ENCODE data around the gene WSB1. TPM values are rescaled to one million over a fixed set of nuclear protein-coding genes. Genes with fewer than 3 reads are reported as not detected.

Gene WSB1
- total and polyA plus RNA-seq, 9 of the 15 experiments (the other 6 are each of a cell fraction or from before 2014, with no cell fraction given) = 22.8 to 229 (median 81.1) TPM

DNA sequence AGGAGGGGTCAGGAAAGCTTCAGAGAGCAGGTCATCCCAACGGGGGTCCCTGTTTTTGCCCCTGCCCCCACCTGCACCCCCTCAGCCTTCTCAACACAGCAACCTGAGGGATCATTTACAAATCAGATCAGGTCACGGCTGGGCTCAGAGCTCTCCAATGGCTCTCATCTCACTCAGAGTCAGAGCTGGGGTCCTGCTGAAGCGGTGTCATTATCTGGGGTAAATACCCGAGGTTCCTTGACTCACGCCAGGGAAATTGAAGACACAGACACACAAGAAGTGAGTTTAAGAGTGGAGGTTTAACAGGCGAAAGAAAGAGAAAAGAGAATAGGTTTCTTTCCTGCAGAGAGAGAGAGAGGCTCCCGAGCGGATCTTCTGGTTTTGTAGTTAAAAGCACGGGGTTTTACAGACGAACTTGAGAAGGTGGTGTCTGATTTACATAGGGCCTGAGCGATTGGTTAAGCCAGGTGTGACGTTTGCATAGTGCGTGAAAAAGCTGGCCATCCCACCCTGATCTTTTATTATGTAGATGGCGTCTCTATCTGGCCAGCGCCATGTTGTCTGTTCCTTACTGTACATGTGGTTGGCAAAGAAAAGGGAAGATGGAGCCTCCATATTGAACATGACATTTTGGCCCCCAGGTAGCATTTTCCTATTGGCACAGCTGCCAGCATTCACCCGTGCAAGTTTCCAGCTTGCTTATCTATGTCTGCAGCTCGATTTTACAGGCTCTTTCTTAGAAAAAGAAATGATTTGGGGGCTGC lies 51.4 kb downstream of the WSB1 start (continued):
- TF ChIP-seq RFX5 (IDR thresholded peaks at IDR 0.05; ENCODE audit: low read depth, low read length) (no peak), TRIM28 (IDR thresholded peaks at IDR 0.05) (no peak), KLF6 (CRISPR knock-in tag; IDR thresholded peaks at IDR 0.05; ENCODE audit: borderline replicate concordance) (peak; percentile 65; the same call in 1 of the 2 replicates), MIER1 (IDR thresholded peaks at IDR 0.05; ENCODE audit: low read depth) (no peak), TGIF2 (CRISPR knock-in tag; IDR thresholded peaks at IDR 0.05) (no peak), SAP30 (IDR thresholded peaks at IDR 0.05; ENCODE audit: borderline replicate concordance, insufficient read depth, low read depth, low read length, poor library complexity, severe bottlenecking) (no peak), U2AF2 (optimal IDR thresholded peaks at IDR 0.05; ENCODE audit: low read depth, low read length) (no peak), NFRKB (IDR thresholded peaks at IDR 0.05; ENCODE audit: low read depth) (peak; percentile 97), TSHZ1 (CRISPR knock-in tag; IDR thresholded peaks at IDR 0.05) (no peak), ZBTB34 (CRISPR knock-in tag; IDR thresholded peaks at IDR 0.05) (no peak), ETV1 (tag; conservative IDR thresholded peaks at IDR 0.05; ENCODE audit: low read depth) (peak; percentile 46; the same call in 1 of the 2 replicates), TEAD4 (IDR thresholded peaks at IDR 0.05; ENCODE audit: low read length) (peak; percentile 64; the same call in 1 of the 2 replicates), TEAD4 (CRISPR knock-in tag; IDR thresholded peaks at IDR 0.05; ENCODE audit: borderline replicate concordance) (no peak), ZNF77 (CRISPR knock-in tag; IDR thresholded peaks at IDR 0.05) (no peak), SMARCA4 (IDR thresholded peaks at IDR 0.05) (peak; percentile 26; the same call in 1 of the 2 replicates), ZFX (CRISPR knock-in tag; IDR thresholded peaks at IDR 0.05) (no peak; the same call in 1 of the 2 replicates), ATF1 (CRISPR knock-in tag; IDR thresholded peaks at IDR 0.05) (no peak), ATF1 (tag; IDR thresholded peaks at IDR 0.05) (peak; percentile 92), MECOM (CRISPR knock-in tag; IDR thresholded peaks at IDR 0.05) (no peak), BRCA1 (IDR thresholded peaks at IDR 0.05) (no peak), BRCA1 (CRISPR knock-in tag; IDR thresholded peaks at IDR 0.05) (no peak), RNF2 (IDR thresholded peaks at IDR 0.05) (peak; percentile 37; the same call in 1 of the 2 replicates)
- TF ChIP-seq, protein P1, sequence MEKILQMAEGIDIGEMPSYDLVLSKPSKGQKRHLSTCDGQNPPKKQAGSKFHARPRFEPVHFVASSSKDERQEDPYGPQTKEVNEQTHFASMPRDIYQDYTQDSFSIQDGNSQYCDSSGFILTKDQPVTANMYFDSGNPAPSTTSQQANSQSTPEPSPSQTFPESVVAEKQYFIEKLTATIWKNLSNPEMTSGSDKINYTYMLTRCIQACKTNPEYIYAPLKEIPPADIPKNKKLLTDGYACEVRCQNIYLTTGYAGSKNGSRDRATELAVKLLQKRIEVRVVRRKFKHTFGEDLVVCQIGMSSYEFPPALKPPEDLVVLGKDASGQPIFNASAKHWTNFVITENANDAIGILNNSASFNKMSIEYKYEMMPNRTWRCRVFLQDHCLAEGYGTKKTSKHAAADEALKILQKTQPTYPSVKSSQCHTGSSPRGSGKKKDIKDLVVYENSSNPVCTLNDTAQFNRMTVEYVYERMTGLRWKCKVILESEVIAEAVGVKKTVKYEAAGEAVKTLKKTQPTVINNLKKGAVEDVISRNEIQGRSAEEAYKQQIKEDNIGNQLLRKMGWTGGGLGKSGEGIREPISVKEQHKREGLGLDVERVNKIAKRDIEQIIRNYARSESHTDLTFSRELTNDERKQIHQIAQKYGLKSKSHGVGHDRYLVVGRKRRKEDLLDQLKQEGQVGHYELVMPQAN (IDR thresholded peaks at IDR 0.05; ENCODE audit: borderline replicate concordance) = no peak
